GM19467 (cell line): ENCODE data around the gene AP3M1.
"Not testable (repeated sequence)": the region's sequence is repeated elsewhere in the genome, so short reads cannot be mapped to it uniquely, and the experiment has no call there.

Source experiments
- ATAC-seq: cut with Tn5 transposase; IDR thresholded peaks from one replicate; pipeline ENCODE4 v1.9.1; 2021; ENCODE audit warnings: mild to moderate bottlenecking, moderate library complexity; ENCODE audit not compliant: unreplicated experiment

AP3M1 gene

DNA sequence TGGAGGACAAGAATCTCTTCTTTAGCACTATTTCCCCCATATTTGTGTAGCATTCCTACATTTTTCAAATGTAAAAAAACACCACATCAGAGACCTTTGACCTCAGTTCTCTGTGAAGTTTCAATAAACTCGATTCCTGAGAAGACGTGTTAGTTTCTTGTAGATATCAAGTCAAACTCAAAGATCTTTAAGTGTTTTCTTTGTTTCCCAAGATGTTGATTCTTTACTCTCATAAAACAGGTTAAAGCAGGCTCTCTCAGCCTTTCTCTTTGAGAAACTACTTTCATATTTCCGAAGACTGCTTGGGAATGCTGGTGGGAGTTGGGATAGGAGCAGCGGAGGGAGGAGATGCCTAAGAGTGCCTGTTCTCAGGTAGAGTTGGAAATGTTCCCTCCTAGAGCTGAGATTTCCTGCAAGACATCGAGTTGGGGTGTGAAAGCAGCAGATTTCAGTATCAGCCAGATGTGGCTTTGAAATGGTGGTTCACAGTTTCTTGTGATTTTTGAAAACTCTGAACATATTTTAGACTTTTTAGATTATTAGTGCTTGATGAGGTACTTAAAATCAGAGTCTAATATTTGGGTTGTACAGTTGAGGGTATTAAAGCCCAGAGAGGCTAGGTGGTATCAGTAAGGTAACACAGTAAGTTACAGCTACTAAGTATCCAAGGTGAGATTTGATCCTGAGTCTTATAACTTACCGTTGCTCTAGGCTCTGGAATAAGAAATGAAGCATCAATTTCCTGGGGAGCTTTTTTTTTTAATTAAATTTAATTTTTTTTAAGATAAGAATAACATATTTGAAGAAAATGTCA, 14.3 kb upstream of the AP3M1 start:
- no peak for ATAC-seq

DNA sequence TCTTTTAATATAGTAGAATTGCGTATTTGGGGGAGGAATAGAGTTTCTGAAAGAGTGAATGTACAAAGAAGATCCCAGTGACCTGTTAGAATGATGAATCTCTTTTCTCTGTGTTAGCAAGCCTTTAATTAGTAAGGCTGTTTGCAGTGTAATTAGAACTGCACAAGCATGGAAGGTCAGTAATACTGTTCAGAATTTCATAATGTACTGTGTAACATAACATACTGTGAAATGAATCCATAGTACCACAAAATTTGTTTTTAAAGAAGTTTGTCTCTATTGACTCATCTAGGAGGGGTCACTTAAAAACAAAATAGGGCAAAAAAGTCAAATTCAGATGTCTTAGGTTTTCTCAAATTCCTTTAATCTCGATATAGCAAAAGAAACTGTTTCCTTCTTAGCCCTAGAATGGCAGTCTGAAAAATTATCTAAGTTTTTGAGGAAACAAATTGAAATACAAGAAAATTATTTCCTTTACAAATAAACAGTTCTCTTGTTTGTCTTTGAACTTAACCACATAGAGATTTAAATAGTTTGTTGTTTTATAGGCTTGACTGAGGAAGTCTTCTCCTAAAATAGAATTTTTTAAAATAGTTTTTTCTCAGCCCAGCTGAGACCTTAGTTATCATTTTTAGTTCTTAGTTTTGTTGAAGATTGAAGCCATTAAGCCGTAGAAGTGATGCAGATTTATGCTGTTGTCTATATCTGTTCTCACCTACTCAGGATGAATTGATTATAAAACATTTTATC, 12.9 kb upstream of the AP3M1 start:
- ATAC-seq, result no peak

DNA sequence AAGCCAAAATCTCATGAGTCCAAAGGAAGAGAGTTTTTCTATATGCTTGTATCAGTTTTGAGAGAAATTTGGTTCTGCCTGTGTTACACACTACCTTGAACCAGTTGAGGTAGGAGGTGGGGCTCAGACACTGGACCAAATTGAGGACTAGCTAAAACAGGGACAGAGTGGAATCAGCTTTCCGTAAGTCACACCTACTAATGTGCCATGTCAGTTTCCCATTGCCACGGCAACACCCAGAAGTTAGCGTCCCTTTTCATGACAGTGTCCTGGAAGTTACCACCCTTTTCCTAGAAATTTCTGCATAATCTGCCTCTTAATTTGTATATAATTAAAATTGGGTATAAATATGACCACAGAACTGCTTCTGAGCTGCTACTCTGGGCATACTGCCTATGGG, 9.4 kb upstream of the AP3M1 start:
- ATAC-seq, result no peak

- no peak for ATAC-seq
These were observed 6.3 kb upstream of the AP3M1 start for GRCh38 chr10:74156919-74157289.

- no peak for ATAC-seq
These were observed 3.0 kb upstream of the AP3M1 start for GRCh38 chr10:74153676-74154075.

- no peak for ATAC-seq
These were observed 2.5 kb upstream of the AP3M1 start for GRCh38 chr10:74153123-74153522.

- ATAC-seq, result no peak
These were observed 1.5 kb upstream of the AP3M1 start for GRCh38 chr10:74151879-74152722.

- ATAC-seq, result peak; percentile 80
These were observed 606 bp upstream of the AP3M1 start, which contains the start of gene ADK for GRCh38 chr10:74150990-74151878. Gene ADK, plus strand, starts transcription at chr10:74151221. Its CDS starts 58 bp downstream, at chr10:74151279.

GRCh38 chr10:74146980-74147379, 3.6 kb downstream of the AP3M1 start:
- ATAC-seq, result not testable (repeated sequence)

- no peak for ATAC-seq
These were observed 5.5 kb downstream of the AP3M1 start for GRCh38 chr10:74145133-74145532.

DNA sequence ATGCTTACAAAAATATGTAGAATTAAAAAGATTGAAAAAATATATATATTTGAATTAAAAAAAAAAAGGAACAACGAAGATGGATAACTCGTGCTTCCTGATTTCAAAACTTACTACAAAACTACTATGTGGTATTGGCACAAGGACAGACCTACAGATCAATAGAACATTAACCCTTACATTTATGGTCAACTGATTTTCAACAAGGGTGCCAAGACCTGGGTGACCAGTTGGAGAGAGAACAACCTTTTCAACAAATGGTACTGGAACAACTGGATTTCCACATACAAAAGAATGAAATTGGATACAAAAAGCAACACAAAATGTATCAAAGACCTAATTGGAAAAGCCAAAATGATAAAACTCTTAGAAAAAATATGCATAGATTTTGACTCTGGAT, 10.1 kb downstream of the AP3M1 start:
- no peak for ATAC-seq

DNA sequence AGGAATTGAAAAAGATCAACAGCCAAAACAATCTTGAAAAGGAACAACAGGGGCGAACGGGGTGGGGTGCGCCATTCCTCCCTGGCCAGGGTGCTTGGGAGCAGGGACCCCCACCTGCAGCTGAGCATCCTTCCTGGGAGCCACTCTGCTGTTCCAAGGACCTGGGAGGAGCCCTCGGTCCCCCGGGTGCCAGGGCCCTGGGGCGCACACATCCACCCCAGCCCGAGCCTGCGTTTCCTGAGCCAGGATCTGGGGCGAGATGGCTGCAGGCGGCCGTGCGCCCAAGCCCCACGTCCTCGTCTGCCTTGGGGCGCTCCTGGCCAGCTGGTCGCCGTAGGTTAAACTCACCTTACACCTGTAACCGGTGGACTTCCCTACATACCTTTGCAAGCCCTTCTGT, 10.6 kb downstream of the AP3M1 start:
- no peak for ATAC-seq

DNA sequence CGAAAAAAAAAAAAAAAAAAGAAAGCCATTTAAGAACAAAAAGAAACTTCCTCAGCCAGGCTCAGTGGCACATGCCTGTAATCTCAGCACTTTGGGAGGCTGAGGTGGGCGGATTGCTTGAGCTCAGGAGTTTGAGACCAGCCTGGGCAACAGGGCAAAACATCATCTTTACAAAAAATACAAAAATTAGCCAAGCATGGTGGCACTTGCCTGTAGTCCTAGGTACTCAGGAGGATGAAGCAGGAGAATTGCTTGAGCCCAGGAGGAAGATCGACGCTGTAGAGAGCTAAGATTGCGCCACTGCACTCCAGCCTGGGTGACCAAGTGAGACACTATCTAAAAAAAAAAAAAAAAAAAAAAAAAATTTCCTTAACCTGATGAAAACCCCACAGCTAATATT, 12.0 kb downstream of the AP3M1 start:
- ATAC-seq, result not testable (repeated sequence)

GRCh38 chr10:74137992-74138391, 12.6 kb downstream of the AP3M1 start:
- ATAC-seq, result no peak

DNA sequence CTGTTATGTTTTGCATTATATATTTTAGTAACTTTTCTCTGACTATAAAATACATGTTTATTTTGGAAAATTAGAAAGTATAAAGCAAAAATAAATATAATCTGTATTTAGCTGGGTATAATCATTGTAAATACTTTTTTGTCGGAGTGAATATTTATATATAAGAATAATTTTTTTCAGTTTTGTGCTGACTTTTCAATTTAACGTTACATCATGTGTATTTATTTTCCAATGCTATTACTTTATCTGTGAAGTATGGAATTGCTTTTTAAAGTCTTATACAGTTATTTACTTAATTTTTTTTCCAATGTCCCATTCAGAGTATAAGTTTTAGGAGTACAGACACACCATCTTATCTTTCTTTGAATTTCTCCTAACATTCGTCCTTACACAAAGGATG, 15.2 kb downstream of the AP3M1 start:
- no peak for ATAC-seq

- ATAC-seq, result no peak
These were observed 16.5 kb downstream of the AP3M1 start for GRCh38 chr10:74133923-74134820.

DNA sequence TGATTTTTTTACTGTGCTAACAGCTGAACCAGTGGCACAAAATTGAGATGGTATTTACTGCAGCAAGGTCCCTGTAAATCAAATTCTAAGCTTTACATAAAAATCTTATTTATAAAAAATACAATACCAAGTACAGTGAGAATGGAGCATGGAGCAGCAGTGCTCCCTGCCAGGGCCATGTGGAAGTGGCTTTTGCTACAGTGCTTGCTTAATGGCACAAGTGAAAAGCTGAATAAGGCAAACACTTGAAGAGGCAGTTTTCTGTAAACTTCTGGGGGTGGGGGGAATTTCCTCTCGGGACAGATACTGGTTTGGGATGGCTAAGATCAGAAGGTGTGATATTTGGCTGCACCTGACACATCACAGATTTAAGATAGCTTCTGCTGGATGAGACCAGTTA, 27.5 kb downstream of the AP3M1 start:
- ATAC-seq, result no peak

GRCh38 chr10:74122060-74122459, 28.6 kb downstream of the AP3M1 start:
- no peak for ATAC-seq

- no peak for ATAC-seq
These were observed 29.3 kb downstream of the AP3M1 start for GRCh38 chr10:74121368-74121767.
